Liver (tissue), 9 donors: ENCODE measurements around the gene MMP25. TPM values are rescaled to one million over a fixed set of nuclear protein-coding genes. Genes with fewer than 3 reads are reported as not detected.

Source experiments
- DNase-seq: peaks from one replicate; pipeline ENCODE4 v3.0.0-alpha.2; 2017; ENCODE audit warnings: low spot score
- H3K27ac ChIP-seq, 2 donors: one replicate each; pipeline ENCODE4 v1.7.0; 2013; ENCODE audit warnings: inconsistent platforms in 2 of 2, low read length in 2 of 2, control low read depth in 1 of 2, low read depth in 1 of 2, mild to moderate bottlenecking in 1 of 2
- H3K27me3 ChIP-seq, 4 donors: one replicate each; pipeline versions ENCODE4 v1.6.1 to v1.7.0; 2013; ENCODE audit warnings: low read length in 3 of 4, inconsistent platforms in 1 of 4, mild to moderate bottlenecking in 1 of 4, moderate library complexity in 1 of 4; ENCODE audit not compliant: control insufficient read depth in 4 of 4, insufficient read depth in 4 of 4
- H3K36me3 ChIP-seq, 4 donors: one replicate each; pipeline versions ENCODE4 v1.6.1 to v1.7.0; 2013; ENCODE audit warnings: low read length in 3 of 4, mild to moderate bottlenecking in 3 of 4, low read depth in 1 of 4, moderate library complexity in 1 of 4; ENCODE audit not compliant: control insufficient read depth in 4 of 4, insufficient read depth in 3 of 4
- H3K4me1 ChIP-seq, 4 donors: one replicate each; pipeline versions ENCODE4 v1.6.1 to v1.7.0; 2013; ENCODE audit warnings: low read length in 3 of 4, mild to moderate bottlenecking in 3 of 4, moderate library complexity in 1 of 4; ENCODE audit not compliant: control insufficient read depth in 4 of 4, insufficient read depth in 4 of 4
- H3K4me3 ChIP-seq, 3 donors: one replicate each; pipeline versions ENCODE4 v1.6.1 to v1.7.0; 2013; ENCODE audit warnings: low read length in 3 of 3, control low read depth in 1 of 3, low read depth in 1 of 3, mild to moderate bottlenecking in 1 of 3
- H3K9ac ChIP-seq, 2 donors: one replicate each; pipeline ENCODE4 v1.7.0; 2013; ENCODE audit warnings: low read length in 2 of 2, mild to moderate bottlenecking in 2 of 2, moderate library complexity in 2 of 2, control low read depth in 1 of 2, low read depth in 1 of 2
- H3K9me3 ChIP-seq, 4 donors: one replicate each; pipeline versions ENCODE4 v1.6.1 to v1.7.0; 2013; ENCODE audit warnings: low read length in 3 of 4; ENCODE audit not compliant: control insufficient read depth in 4 of 4
- EGR1 ChIP-seq, 2 donors: IDR thresholded peaks; 2 replicates each; pipeline ENCODE4 v1.6.1; 2016 to 2018; ENCODE audit warnings: antibody characterized with exemption in 2 of 2, low read depth in 2 of 2
- JUND ChIP-seq, 2 donors: IDR thresholded peaks; 2 replicates each; pipeline ENCODE4 v1.6.1; 2016; ENCODE audit warnings: antibody characterized with exemption in 2 of 2
- REST ChIP-seq: IDR thresholded peaks from 2 replicates; pipeline ENCODE4 v1.6.1; 2016; ENCODE audit warnings: antibody characterized with exemption, mild to moderate bottlenecking
- SP1 ChIP-seq: IDR thresholded peaks from 2 replicates; pipeline ENCODE4 v1.6.1; 2018; ENCODE audit warnings: antibody characterized with exemption, mild to moderate bottlenecking
- WGBS: extraction: QIAGEN DNeasy Blood & Tissue Kit; methylation state at CpG from one replicate; pipeline ENCODE4 v1.1.7; 2013; 5-methylcytosine and 5-hydroxymethylcytosine counted together
- polyA plus RNA-seq, 2 donors: library from polyadenylated mRNA; stranded (reverse) in 1 of 2; unstranded in 1 of 2; fragments of 200-250 nt in 1 of 2; fragments of >200 nt in 1 of 2; fragmentation: Nextera tagmentation in 1 of 2; extraction: Ambion mirVana in 1 of 2; gene quantifications; one replicate each; pipeline versions ENCODE4 v1.2.1 to v1.2.3, GENCODE V29; 2013 to 2015
- total RNA-seq, 2 donors: library from RNA; depleted of rRNA; stranded (reverse); fragments of >200 nt; gene quantifications; one replicate each; pipeline ENCODE4 v1.2.3, GENCODE V29; 2014
- TF ChIP-seq, protein P1 (sequence below): IDR thresholded peaks from 2 replicates; pipeline ENCODE4 v1.6.1; 2016; ENCODE audit warnings: antibody characterized with exemption
- TF ChIP-seq, protein P2 (sequence below): IDR thresholded peaks from 2 replicates; pipeline ENCODE4 v1.6.1; 2016; ENCODE audit warnings: antibody characterized with exemption
- donor health status: healthy.
- donor health status: healthy.
- donor health status: healthy.
- donor health status: healthy.
- donor health status: healthy.

Gene MMP25
- total and polyA plus RNA-seq, 4 donors: 0.47 to 2.7 (median 0.96) TPM

- Histone ChIP-seq H3K4me1 (peaks cover 17 to 43% (median 30%) of the 10 kb centered on the region in 4 donors), H3K9me3 (no peaks in the 10 kb centered on the region), H3K36me3 (no peaks in the 10 kb centered on the region), H3K27ac (peak overlapping the region; percentile 78 to 90), H3K27me3 (no peaks in the 10 kb centered on the region), H3K9ac (no peak overlapping the region), H3K4me3 (no peak overlapping the region)
- TF ChIP-seq EGR1 (IDR thresholded peaks at IDR 0.05; ENCODE audit: low read depth in 2 of 2) (no peak), REST (no peak)
- 52% methylated on average over 17 of the region's 17 CpGs for WGBS
- DNase-seq: no peak
These were observed 38.2 kb upstream of the MMP25 start for GRCh38 chr16:3007957-3008689.

DNA sequence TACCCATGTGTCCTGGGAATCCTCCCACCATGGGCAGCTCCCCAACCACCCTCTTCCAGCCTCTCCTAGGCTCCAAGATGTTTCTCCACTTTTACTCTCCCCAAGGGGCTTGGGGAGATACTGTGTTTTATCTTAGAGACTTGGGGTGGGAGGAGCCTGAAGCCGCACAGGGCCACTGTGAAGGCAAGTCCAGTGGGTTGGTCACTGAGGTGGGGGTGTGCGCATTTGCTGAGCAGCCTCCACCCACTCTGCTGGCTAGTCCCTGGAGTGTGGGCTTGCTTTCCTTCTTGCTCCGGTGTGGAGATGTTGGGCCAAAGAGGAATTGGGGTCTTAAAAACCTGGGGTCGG is 37.7 kb upstream of the MMP25 start:
- Histone ChIP-seq H3K9ac (no peak overlapping the region), H3K27me3 (no peaks in the 10 kb centered on the region), H3K4me3 (no peak overlapping the region), H3K9me3 (no peaks in the 10 kb centered on the region), H3K4me1 (peaks cover 19 to 49% (median 32%) of the 10 kb centered on the region in 4 donors), H3K27ac (peak overlapping the region in 1 of 2 donors; percentile 90), H3K36me3 (no peaks in the 10 kb centered on the region)
- WGBS: 85% methylated on average over 4 of the region's 4 CpGs
- DNase-seq: no peak
- TF ChIP-seq, protein P1, sequence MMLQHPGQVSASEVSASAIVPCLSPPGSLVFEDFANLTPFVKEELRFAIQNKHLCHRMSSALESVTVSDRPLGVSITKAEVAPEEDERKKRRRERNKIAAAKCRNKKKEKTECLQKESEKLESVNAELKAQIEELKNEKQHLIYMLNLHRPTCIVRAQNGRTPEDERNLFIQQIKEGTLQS: no peak
- TF ChIP-seq REST (no peak), JUND (IDR thresholded peaks at IDR 0.05) (no peak)

DNA sequence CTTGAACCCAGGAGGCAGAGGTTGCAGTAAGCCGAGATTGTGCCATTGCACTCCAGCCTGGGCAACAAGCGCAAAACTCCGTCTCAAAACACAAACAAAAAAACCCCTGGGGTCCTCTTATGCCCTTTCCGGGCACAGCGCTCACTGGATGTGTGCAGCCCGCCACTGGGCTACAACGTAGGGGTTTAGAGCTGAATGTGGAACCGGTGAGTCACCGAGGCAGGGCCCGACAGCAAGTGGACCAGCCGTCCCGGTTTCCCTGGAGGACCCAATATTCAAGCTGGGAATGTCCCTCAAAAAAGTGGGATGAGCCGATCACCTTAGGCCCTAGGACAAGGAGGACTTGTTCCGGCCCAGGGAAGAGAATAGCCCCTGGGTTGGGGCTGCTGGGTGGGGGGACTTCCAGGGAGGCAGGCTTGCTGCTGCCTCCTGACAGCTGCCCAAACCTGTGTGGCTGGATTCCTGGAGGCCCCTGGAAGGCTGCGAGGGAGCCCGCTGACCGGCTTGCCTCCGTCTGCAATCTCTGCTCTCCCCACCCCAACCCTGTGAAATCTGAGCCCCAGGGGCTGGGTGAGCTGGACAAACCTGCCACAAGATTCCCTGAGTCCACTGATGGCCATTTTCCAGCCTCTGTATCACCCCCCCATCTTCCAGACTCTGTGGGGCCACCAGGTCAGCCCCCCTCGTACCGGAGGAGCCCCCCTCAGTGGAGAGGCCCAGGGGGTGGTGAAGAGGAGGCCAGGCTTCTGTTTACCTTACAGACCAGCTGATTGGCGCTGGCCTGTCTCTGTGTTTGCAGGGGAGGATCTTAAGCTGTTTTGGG is 36.6 kb upstream of the MMP25 start:
- no peak for DNase-seq
- Histone ChIP-seq H3K27ac (no peak overlapping the region), H3K9me3 (no peaks in the 10 kb centered on the region), H3K27me3 (no peaks in the 10 kb centered on the region), H3K4me1 (peaks cover 22 to 53% (median 34%) of the 10 kb centered on the region in 4 donors), H3K4me3 (no peak overlapping the region), H3K9ac (no peak overlapping the region), H3K36me3 (no peaks in the 10 kb centered on the region)
- peak; percentile 33 for TF ChIP-seq SP1
- TF ChIP-seq, protein P2, sequence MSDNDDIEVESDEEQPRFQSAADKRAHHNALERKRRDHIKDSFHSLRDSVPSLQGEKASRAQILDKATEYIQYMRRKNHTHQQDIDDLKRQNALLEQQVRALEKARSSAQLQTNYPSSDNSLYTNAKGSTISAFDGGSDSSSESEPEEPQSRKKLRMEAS: no peak
- 72% methylated on average over 21 of the region's 21 CpGs for WGBS
